SK-N-MC (cell line): ENCODE data around the gene TIMM10B.

ENCODE experiments used
- DNase-seq: peaks from one replicate; pipeline ENCODE4 v3.0.0-alpha.2; 2011; ENCODE audit warnings: low read depth, low spot score
- H3K27ac ChIP-seq: fragments of 200-600 bp; sonication (generic); 2 replicates; pipeline ENCODE4 v1.5.1; 2016; ENCODE audit warnings: mixed run types
- H3K36me3 ChIP-seq: fragments of 200-600 bp; sonication (generic); 2 replicates; pipeline ENCODE4 v1.6.1; 2017; ENCODE audit warnings: antibody characterized with exemption, low read length, mixed read lengths; ENCODE audit not compliant: insufficient read depth
- H3K4me3 ChIP-seq: fragments of 200-600 bp; sonication (generic); 2 replicates; pipeline ENCODE4 v1.5.1; 2016
- H3K9ac ChIP-seq: fragments of 200-600 bp; sonication (generic); 2 replicates; pipeline ENCODE4 v1.8.0; 2017; ENCODE audit warnings: mixed run types, mixed read lengths; ENCODE audit not compliant: insufficient read length
- H3K9me3 ChIP-seq: fragments of 200-600 bp; sonication (generic); 2 replicates; pipeline ENCODE4 v1.6.1; 2017; ENCODE audit warnings: low read depth, mild to moderate bottlenecking, antibody characterized with exemption, low read length, moderate library complexity, mixed read lengths
- EZH2 ChIP-seq: fragments of 200-600 bp; sonication (generic); IDR thresholded peaks from one replicate; pipeline ENCODE4 v1.6.1; 2017; ENCODE audit warnings: antibody characterized with exemption
- FOXP2 ChIP-seq: optimal IDR thresholded peaks from 2 replicates; pipeline ENCODE3; 2011; ENCODE audit warnings: mild to moderate bottlenecking, moderate library complexity; ENCODE audit not compliant: insufficient read depth; ENCODE audit errors: extremely low read length, control extremely low read depth
- POLR2AphosphoS5 ChIP-seq: IDR thresholded peaks from 2 replicates; pipeline ENCODE4 v1.6.1; 2012; ENCODE audit warnings: mild to moderate bottlenecking, low read depth, low read length, borderline replicate concordance

Gene TIMM10B

DNA sequence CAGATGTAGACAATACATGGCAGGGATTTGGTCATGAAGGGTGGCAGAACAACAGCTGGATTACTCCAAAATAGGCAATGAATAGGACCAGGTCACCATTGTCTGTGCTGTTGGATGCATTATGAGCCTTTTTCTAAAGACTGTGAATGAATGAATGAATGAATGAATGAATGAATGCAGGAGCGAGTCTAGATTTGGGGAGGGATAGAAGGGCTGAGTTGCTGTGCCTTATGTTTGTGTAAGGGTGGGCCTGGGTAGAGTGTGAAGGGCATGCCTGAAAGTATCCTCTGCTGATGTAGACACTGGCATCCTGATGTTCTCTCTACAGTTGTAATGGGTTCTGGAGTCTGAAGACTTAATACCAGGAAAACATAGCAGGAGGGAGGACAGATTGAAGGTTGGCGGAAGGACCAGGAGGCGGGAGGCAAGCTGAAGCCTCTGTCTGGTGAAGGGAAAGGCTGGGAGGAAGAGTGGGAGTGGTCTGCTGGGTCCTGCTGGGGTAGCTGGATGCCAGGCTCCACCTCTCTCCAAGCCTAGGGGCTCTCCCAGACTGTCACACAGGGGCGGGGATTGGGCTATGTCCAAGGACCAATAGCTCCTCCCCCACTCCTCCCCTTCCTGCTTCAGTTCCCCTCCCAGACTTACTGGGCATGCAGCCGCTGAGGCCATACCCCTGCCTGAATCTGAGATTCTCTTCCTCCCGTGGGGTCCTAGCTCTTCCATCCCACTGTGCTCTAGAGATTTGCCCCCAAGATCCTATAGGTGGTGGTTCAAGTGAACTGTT lies 12.4 kb upstream of the TIMM10B start:
- H3K4me3 ChIP-seq, result peak overlapping the region; percentile 71
- no peaks in the 10 kb centered on the region for H3K9me3 ChIP-seq
- H3K36me3 ChIP-seq, result peaks cover 8% of the 10 kb centered on the region
- DNase-seq, result peak; percentile 66
- H3K9ac ChIP-seq, result peak overlapping the region; percentile 58
- TF ChIP-seq POLR2AphosphoS5 (peak; percentile 68; the same call in 1 of the 2 replicates), EZH2 (no peak)
- peak overlapping the region; percentile 55 for H3K27ac ChIP-seq

DNA sequence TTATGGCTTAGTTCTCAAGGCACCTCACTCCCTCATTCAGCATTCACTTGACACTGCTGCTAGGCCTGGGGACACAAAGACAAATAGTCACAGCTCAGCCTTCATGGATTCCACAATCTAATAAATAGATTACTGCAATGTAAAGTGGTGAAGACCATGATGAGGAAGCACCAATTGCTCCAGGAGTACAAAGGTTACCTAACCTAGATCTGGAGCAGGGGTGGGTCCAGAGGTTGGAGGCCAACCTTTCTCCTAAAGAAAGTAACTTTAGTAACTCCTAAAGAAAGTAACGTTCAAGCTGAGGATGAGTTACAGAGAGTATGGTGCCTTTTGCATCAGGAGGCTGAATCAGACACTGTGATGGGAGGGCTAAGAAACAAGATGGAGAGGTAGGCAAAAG lies 11.7 kb upstream of the TIMM10B start:
- Histone ChIP-seq H3K9me3 (no peaks in the 10 kb centered on the region), H3K27ac (peak overlapping the region; percentile 55), H3K36me3 (peaks cover 4% of the 10 kb centered on the region; the same call in 1 of the 2 replicates), H3K4me3 (peak overlapping the region; percentile 71), H3K9ac (peak overlapping the region; percentile 58)
- DNase-seq, result no peak
- no peak for TF ChIP-seq POLR2AphosphoS5
- no peak for TF ChIP-seq EZH2
- no peak for TF ChIP-seq FOXP2

GRCh38 chr11:6472934-6473333 lies 8.4 kb upstream of the TIMM10B start:
- peak overlapping the region; percentile 91 for H3K4me3 ChIP-seq
- H3K36me3 ChIP-seq, result peaks cover 14% of the 10 kb centered on the region; the same call in 1 of the 2 replicates
- TF ChIP-seq FOXP2 (no peak), EZH2 (no peak), POLR2AphosphoS5 (no peak)
- H3K9ac ChIP-seq, result peak overlapping the region; percentile 45
- H3K9me3 ChIP-seq, result no peaks in the 10 kb centered on the region
- H3K27ac ChIP-seq, result no peak overlapping the region
- DNase-seq, result no peak

- H3K27ac ChIP-seq, result peak within 1 kb of the TSS; percentile 63
- H3K4me3 ChIP-seq, result peak within 1 kb of the TSS; percentile 91
- peaks cover 22% of the 10 kb centered on the region for H3K36me3 ChIP-seq
- TF ChIP-seq EZH2 (no peak), POLR2AphosphoS5 (peak; percentile 67)
- DNase-seq, result no peak
- peak within 1 kb of the TSS; percentile 76 for H3K9ac ChIP-seq
- H3K9me3 ChIP-seq, result no peaks in the 10 kb centered on the region
Observed at GRCh38 chr11:6473451-6474412, 7.6 kb upstream of the TIMM10B start, which contains the start of gene TRIM3. Gene TRIM3 (minus strand): TSS chr11:6473941. CDS start chr11:6465695, 8,246 bp downstream.

- DNase-seq, result no peak
- peak overlapping the region; percentile 91 for H3K4me3 ChIP-seq
- H3K9ac ChIP-seq, result peak overlapping the region; percentile 17
- peak overlapping the region; percentile 63 for H3K27ac ChIP-seq
- TF ChIP-seq FOXP2, result no peak
- no peak for TF ChIP-seq EZH2
- TF ChIP-seq POLR2AphosphoS5, result no peak
- peaks cover 29% of the 10 kb centered on the region for H3K36me3 ChIP-seq
- H3K9me3 ChIP-seq, result no peaks in the 10 kb centered on the region
Observed at GRCh38 chr11:6474413-6474792, 6.9 kb upstream of the TIMM10B start.

DNA sequence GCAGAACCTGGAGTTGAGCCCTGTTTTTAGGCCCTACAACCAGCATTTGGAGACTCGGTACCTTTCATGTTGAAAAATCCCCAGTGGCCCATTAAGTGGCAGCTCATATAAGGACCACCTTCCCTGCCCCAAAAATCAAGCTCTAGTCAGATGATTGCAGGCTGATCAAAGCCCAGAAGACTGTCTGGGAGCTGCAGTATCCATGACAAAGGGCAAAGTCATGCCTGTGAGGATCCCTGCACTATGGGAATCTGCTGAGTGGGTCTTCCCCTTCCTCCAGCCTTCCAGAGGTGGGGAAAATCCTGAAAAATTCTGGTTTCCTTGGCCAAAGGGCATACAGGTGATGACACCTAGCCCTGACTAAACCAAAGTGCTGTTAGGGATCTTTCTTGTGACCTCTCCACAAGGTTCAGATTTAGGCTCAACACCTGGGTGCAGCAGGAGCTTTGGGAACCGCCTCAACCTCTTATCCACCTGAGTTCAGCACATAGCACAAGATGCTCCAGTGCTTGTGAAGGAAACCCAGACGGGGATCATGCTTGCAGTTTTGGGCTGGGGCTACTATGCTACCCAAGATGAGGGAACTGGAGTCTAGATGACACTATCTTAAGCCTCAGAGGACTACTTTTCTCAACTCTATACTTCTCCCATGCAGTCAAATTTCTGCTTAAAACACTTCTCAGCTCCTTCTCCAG lies 6.3 kb upstream of the TIMM10B start:
- Histone ChIP-seq H3K9ac (no peak overlapping the region), H3K27ac (peak overlapping the region; percentile 63), H3K36me3 (peaks cover 34% of the 10 kb centered on the region), H3K4me3 (no peak overlapping the region), H3K9me3 (no peaks in the 10 kb centered on the region)
- TF ChIP-seq FOXP2 (no peak), POLR2AphosphoS5 (no peak), EZH2 (no peak)
- DNase-seq, result no peak

DNA sequence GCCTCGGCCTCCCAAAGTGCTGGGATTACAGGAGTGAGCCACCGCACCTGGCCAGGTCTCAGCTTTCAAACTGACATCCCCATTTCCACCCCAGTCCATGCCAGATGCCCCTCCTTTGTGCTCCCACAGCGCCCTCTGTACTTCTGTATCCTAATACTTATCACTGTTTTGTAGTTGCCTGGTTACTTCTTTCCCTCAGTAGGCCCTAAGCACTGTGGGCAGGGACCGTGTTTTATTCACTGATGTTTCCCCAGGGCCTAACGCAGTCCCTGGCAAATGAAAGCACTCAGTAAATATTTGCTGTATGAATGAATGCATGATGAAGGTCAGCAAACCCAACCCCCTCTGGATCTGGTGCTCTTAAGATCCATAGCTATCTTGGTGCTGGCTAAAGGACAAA lies 5.4 kb upstream of the TIMM10B start:
- Histone ChIP-seq H3K27ac (peak overlapping the region; percentile 30; the same call in 1 of the 2 replicates), H3K9me3 (no peaks in the 10 kb centered on the region), H3K36me3 (peaks cover 34% of the 10 kb centered on the region), H3K4me3 (no peak overlapping the region), H3K9ac (no peak overlapping the region)
- TF ChIP-seq POLR2AphosphoS5, result no peak; the same call in 1 of the 2 replicates
- TF ChIP-seq FOXP2, result no peak
- no peak for TF ChIP-seq EZH2
- no peak for DNase-seq

GRCh38 chr11:6476571-6476970 lies 4.7 kb upstream of the TIMM10B start:
- Histone ChIP-seq H3K9ac (no peak overlapping the region), H3K4me3 (no peak overlapping the region), H3K27ac (peak overlapping the region; percentile 30; the same call in 1 of the 2 replicates), H3K9me3 (no peaks in the 10 kb centered on the region), H3K36me3 (peaks cover 34% of the 10 kb centered on the region)
- no peak for DNase-seq
- TF ChIP-seq FOXP2 (no peak), POLR2AphosphoS5 (no peak), EZH2 (no peak)
